Heart left ventricle (tissue), 16 donors: ENCODE measurements around the gene MYBBP1A. TPM values are rescaled to one million over a fixed set of nuclear protein-coding genes. Genes with fewer than 3 reads are reported as not detected.

Source experiments
- ATAC-seq, 4 donors: fragments of 200-7000 bp; cut with Tn5 transposase; one replicate each; pipeline ENCODE4 v1.9.1; 2020 to 2022; ENCODE audit warnings: moderate library complexity in 4 of 4, mild to moderate bottlenecking in 3 of 4, moderate number of reproducible peaks in 1 of 4
- DNase-seq, 5 donors: peaks; one replicate each; pipeline ENCODE4 v3.0.0-alpha.2; 2020
- H3K27ac ChIP-seq, 12 donors: fragments of 200-600 bp; sonication (generic) in 4 of 12; one replicate each; pipeline versions ENCODE4 v1.5.0 to v1.8.0; 2016 to 2022; ENCODE audit warnings: mild to moderate bottlenecking in 2 of 12
- H3K27me3 ChIP-seq, 9 donors: fragments of 200-600 bp; sonication (generic) in 2 of 9; one replicate each; pipeline versions ENCODE4 v1.5.1 to v1.8.0; 2016 to 2022; ENCODE audit warnings: mild to moderate bottlenecking in 3 of 9
- H3K36me3 ChIP-seq, 9 donors: fragments of 200-600 bp; sonication (generic) in 2 of 9; one replicate each; pipeline versions ENCODE4 v1.5.0 to v1.8.0; 2018 to 2022; ENCODE audit warnings: mild to moderate bottlenecking in 2 of 9
- H3K4me1 ChIP-seq, 12 donors: fragments of 200-600 bp; sonication (generic) in 4 of 12; one replicate each; pipeline versions ENCODE4 v1.5.0 to v1.8.0; 2016 to 2022; ENCODE audit warnings: mild to moderate bottlenecking in 3 of 12
- H3K4me3 ChIP-seq, 12 donors: fragments of 200-600 bp; sonication (generic) in 4 of 12; one replicate each; pipeline versions ENCODE4 v1.5.0 to v1.8.0; 2017 to 2022; ENCODE audit warnings: mild to moderate bottlenecking in 9 of 12, moderate library complexity in 4 of 12
- H3K9me3 ChIP-seq, 12 donors: fragments of 200-600 bp; sonication (generic) in 4 of 12; one replicate each; pipeline versions ENCODE4 v1.5.0 to v1.8.0; 2016 to 2022; ENCODE audit warnings: mild to moderate bottlenecking in 1 of 12
- CTCF ChIP-seq, 12 donors: fragments of 200-600 bp; sonication (generic) in 4 of 12; IDR thresholded peaks; one replicate each; pipeline versions ENCODE4 v1.5.0 to v1.8.0; 2018 to 2022; ENCODE audit warnings: antibody characterized with exemption in 12 of 12, mild to moderate bottlenecking in 5 of 12
- POLR2A ChIP-seq, 2 donors: fragments of 450-650 bp; IDR thresholded peaks; one replicate each; pipeline ENCODE4 v1.6.1; 2017; ENCODE audit warnings: antibody characterized with exemption in 2 of 2, mild to moderate bottlenecking in 2 of 2, moderate library complexity in 2 of 2
- WGBS, 4 donors: extraction: QIAGEN DNeasy Blood & Tissue Kit in 2 of 4; methylation state at CpG; one replicate each; pipeline versions ENCODE4 v1.1.5 to v1.1.7; 2013 to 2018; 5-methylcytosine and 5-hydroxymethylcytosine counted together
- intact Hi-C, 10 donors: fragments of 100-400 bp; cut with DNase I; formaldehyde crosslinking; loops; one replicate each; pipeline versions ENCODE4 v1.11.1 to v1.14.2; 2022
- polyA plus RNA-seq, 2 donors: library from polyadenylated mRNA; stranded (reverse); fragments of 200-250 nt; gene quantifications; one replicate each; pipeline ENCODE4 v1.2.3, GENCODE V29; 2013
- total RNA-seq, 9 donors: library from RNA; depleted of rRNA in 2 of 9; stranded (reverse); fragments of >200 nt in 2 of 9; fragmentation: NEBNext Ultra II Directional in 3 of 9; extraction: Animal tissue kit (Norgen Biotek cat#: 25700) in 3 of 9; gene quantifications; one replicate each; pipeline versions ENCODE4 v1.1.0 to v1.2.4, GENCODE V29; 2016 to 2023
- donor health status: ischemic (EF 13 %, LVEDD 7.1; RV severe dilation, severe dysfunction).
- donor health status: healthy with polysubstance abuse.
- donor health status: DM: no; HTN: yes; CAD: no.
- donor health status: DM: no; HTN: no; CAD: no.
- donor health status: ischemic (EF 25% LVEDD 6.9; RV normal size, moderate dysfunction).
- donor health status: ischemic (EF 25% LVEDD 5.7; RV mildly dilated, moderate dysfunction).
- donor health status: healthy.
- donor health status: DM: yes; HTN: yes; CAD: no.
- donor health status: ischemic (EF 35%, LVEDD 5.7; RV mildly dilated, moderate dysfunction).
- donor health status: nonischemic (EF 11% LVEDD 7.7; RV severe dilation, severe dysfunction).
- donor health status: DM: yes; HTN: yes; CAD: no.
- donor health status: PGD.
- donor health status: ischemic (EF 29% LVEDD 5.4; RV normal size, mild dysfunction).
- donor health status: nonischemic (EF 23%, LVEDD 6.1; RV moderate dilation, normal function).

The MYBBP1A gene
- total and polyA plus RNA-seq, 11 donors: 15.5 to 34.8 (median 24.4) TPM

- Histone ChIP-seq H3K4me1 (no peaks in the 10 kb centered on the region), H3K4me3 (no peak overlapping the region), H3K27ac (no peak overlapping the region), H3K36me3 (peaks cover 0 to 95% (median 86%) of the 10 kb centered on the region in 9 donors), H3K9me3 (no peaks in the 10 kb centered on the region), H3K27me3 (no peaks in the 10 kb centered on the region)
- intact Hi-C loops: loop anchor here in 1 of 10 donors (10.0 kb wide), 1 partner anchor 123 kb away; no protein-coding TSS in a partner anchor
- WGBS, 4 donors: 93 to 96% (median 93%) methylated on average over 4 to 18 of the region's 18 CpGs
- no peak for TF ChIP-seq POLR2A (IDR thresholded peaks at IDR 0.05)
- DNase-seq (peak in 1 of 5 donors; percentile 26), ATAC-seq (no peak)
Observed at GRCh38 chr17:4548061-4548461, 7.1 kb downstream of the MYBBP1A start.

GRCh38 chr17:4547118-4547906 is 7.9 kb downstream of the MYBBP1A start:
- no peaks in the 10 kb centered on the region for H3K9me3 ChIP-seq
- DNase-seq (no peak), ATAC-seq (peak in 2 of 4 donors; percentile 28 to 37)
- H3K4me1 ChIP-seq: no peaks in the 10 kb centered on the region
- no peak overlapping the region for H3K27ac ChIP-seq
- no peak overlapping the region for H3K4me3 ChIP-seq
- TF ChIP-seq POLR2A (IDR thresholded peaks at IDR 0.05) (no peak), CTCF (IDR thresholded peaks at IDR 0.05) (no peak)
- 78 to 90% (median 85%) methylated on average over 16 to 17 of the region's 17 CpGs for WGBS, 4 donors
- H3K36me3 ChIP-seq: peaks cover 0 to 95% (median 86%) of the 10 kb centered on the region in 9 donors
- no peaks in the 10 kb centered on the region for H3K27me3 ChIP-seq
- intact Hi-C loops: loop anchor here in 1 of 10 donors (10.0 kb wide), 1 partner anchor 123 kb away; no protein-coding TSS in a partner anchor

GRCh38 chr17:4545217-4545951 is 9.8 kb downstream of the MYBBP1A start:
- TF ChIP-seq POLR2A (IDR thresholded peaks at IDR 0.05) (no peak), CTCF (IDR thresholded peaks at IDR 0.05) (no peak)
- DNase-seq: peak in 2 of 5 donors; percentile 18 to 25
- intact Hi-C loops: loop anchor here in 1 of 10 donors (10.0 kb wide), 1 partner anchor 121 kb away; no protein-coding TSS in a partner anchor
- Histone ChIP-seq H3K9me3 (no peaks in the 10 kb centered on the region), H3K36me3 (peaks cover 0 to 91% (median 81%) of the 10 kb centered on the region in 9 donors), H3K4me3 (no peak overlapping the region), H3K4me1 (peaks cover 0 to 18% (median 9%) of the 10 kb centered on the region in 12 donors), H3K27me3 (no peaks in the 10 kb centered on the region), H3K27ac (no peak overlapping the region)
- 89 to 93% (median 92%) methylated on average over 29 to 32 of the region's 32 CpGs for WGBS, 4 donors
- ATAC-seq: no peak

GRCh38 chr17:4544951-4545216 is 10.3 kb downstream of the MYBBP1A start:
- no peak for ATAC-seq
- TF ChIP-seq CTCF (IDR thresholded peaks at IDR 0.05) (no peak), POLR2A (IDR thresholded peaks at IDR 0.05) (no peak)
- intact Hi-C loops: loop anchor here in 4 of 10 donors (5.0 to 10.0 kb wide), 2 partner anchors 120 to 123 kb away; no protein-coding TSS in a partner anchor
- Histone ChIP-seq H3K27ac (no peak overlapping the region), H3K36me3 (peaks cover 0 to 91% (median 78%) of the 10 kb centered on the region in 9 donors), H3K9me3 (no peaks in the 10 kb centered on the region), H3K4me3 (no peak overlapping the region), H3K4me1 (peaks cover 0 to 23% (median 12%) of the 10 kb centered on the region in 12 donors), H3K27me3 (no peaks in the 10 kb centered on the region)
- 87 to 90% (median 89%) methylated on average over 18 of the region's 18 CpGs for WGBS, 4 donors
- no peak for DNase-seq
